Measurements from ENCODE around the gene CUEDC1.

CUEDC1 gene

GRCh38 chr17:57906910-57907309 lies 48.3 kb downstream of the CUEDC1 start:
- no peak for DNase-seq
- Mint-ChIP-seq H3K27ac (no peak overlapping the region), H3K4me1 (peaks cover 14% of the 10 kb centered on the region), H3K9me3 (no peaks in the 10 kb centered on the region), H3K4me3 (no peak overlapping the region), H3K27me3 (peaks cover 7% of the 10 kb centered on the region)
- ATAC-seq: no peak

GRCh38 chr17:57905875-57906455 lies 49.2 kb downstream of the CUEDC1 start:
- no peak for ATAC-seq
- H3K27me3 Mint-ChIP-seq: peaks cover 7% of the 10 kb centered on the region
- no peak for DNase-seq
- H3K27ac Mint-ChIP-seq: no peak overlapping the region
- no peaks in the 10 kb centered on the region for H3K9me3 Mint-ChIP-seq
- peaks cover 14% of the 10 kb centered on the region for H3K4me1 Mint-ChIP-seq
- H3K4me3 Mint-ChIP-seq: no peak overlapping the region

- ATAC-seq: no peak
- no peak for DNase-seq
- peaks cover 7% of the 10 kb centered on the region for H3K27me3 Mint-ChIP-seq
- peaks cover 14% of the 10 kb centered on the region for H3K4me1 Mint-ChIP-seq
- H3K9me3 Mint-ChIP-seq: no peaks in the 10 kb centered on the region
- H3K4me3 Mint-ChIP-seq: no peak overlapping the region
- H3K27ac Mint-ChIP-seq: no peak overlapping the region
These were observed 51.3 kb downstream of the CUEDC1 start for GRCh38 chr17:57903961-57904360.

GRCh38 chr17:57902800-57903759 lies 52.1 kb downstream of the CUEDC1 start:
- no peak overlapping the region for H3K4me3 Mint-ChIP-seq
- peak overlapping the region in 1 of 2 donors; percentile 36 for H3K27ac Mint-ChIP-seq
- H3K4me1 Mint-ChIP-seq: peaks cover 14% of the 10 kb centered on the region
- H3K9me3 Mint-ChIP-seq: no peaks in the 10 kb centered on the region
- ATAC-seq: peak; percentile 66
- no peak for DNase-seq
- peaks cover 7% of the 10 kb centered on the region for H3K27me3 Mint-ChIP-seq

- Mint-ChIP-seq H3K4me1 (peaks cover 14% of the 10 kb centered on the region), H3K27me3 (peaks cover 6% of the 10 kb centered on the region), H3K27ac (no peak overlapping the region), H3K4me3 (no peak overlapping the region), H3K9me3 (no peaks in the 10 kb centered on the region)
- DNase-seq (no peak), ATAC-seq (no peak)
These were observed 53.0 kb downstream of the CUEDC1 start for GRCh38 chr17:57902117-57902799.

GRCh38 chr17:57900991-57901743 lies 54.0 kb downstream of the CUEDC1 start:
- Mint-ChIP-seq H3K9me3 (no peaks in the 10 kb centered on the region), H3K4me1 (peaks cover 14% of the 10 kb centered on the region), H3K4me3 (no peak overlapping the region), H3K27ac (no peak overlapping the region), H3K27me3 (no peaks in the 10 kb centered on the region)
- ATAC-seq (no peak), DNase-seq (no peak)

- DNase-seq: no peak
- Mint-ChIP-seq H3K4me3 (no peak overlapping the region), H3K4me1 (peaks cover 14% of the 10 kb centered on the region), H3K9me3 (no peaks in the 10 kb centered on the region), H3K27me3 (no peaks in the 10 kb centered on the region), H3K27ac (no peak overlapping the region)
- ATAC-seq: no peak
These were observed 55.4 kb downstream of the CUEDC1 start for GRCh38 chr17:57899822-57900221.

GRCh38 chr17:57899391-57899790 lies 55.8 kb downstream of the CUEDC1 start:
- ATAC-seq (no peak), DNase-seq (no peak)
- peaks cover 14% of the 10 kb centered on the region for H3K4me1 Mint-ChIP-seq
- H3K9me3 Mint-ChIP-seq: no peaks in the 10 kb centered on the region
- H3K27ac Mint-ChIP-seq: peak overlapping the region in 1 of 2 donors; percentile 40
- H3K27me3 Mint-ChIP-seq: no peaks in the 10 kb centered on the region
- no peak overlapping the region for H3K4me3 Mint-ChIP-seq

- no peak overlapping the region for H3K27ac Mint-ChIP-seq
- no peak overlapping the region for H3K4me3 Mint-ChIP-seq
- H3K4me1 Mint-ChIP-seq: peaks cover 11% of the 10 kb centered on the region
- DNase-seq (no peak), ATAC-seq (no peak)
- H3K9me3 Mint-ChIP-seq: no peaks in the 10 kb centered on the region
- H3K27me3 Mint-ChIP-seq: no peaks in the 10 kb centered on the region
These were observed 56.5 kb downstream of the CUEDC1 start for GRCh38 chr17:57898487-57899311.

- no peaks in the 10 kb centered on the region for H3K9me3 Mint-ChIP-seq
- no peak for DNase-seq
These were observed 59.7 kb downstream of the CUEDC1 start for GRCh38 chr17:57895382-57896060.

GRCh38 chr17:57894848-57895247 lies 60.4 kb downstream of the CUEDC1 start:
- Mint-ChIP-seq H3K27me3 (peaks cover 7% of the 10 kb centered on the region), H3K27ac (no peak overlapping the region), H3K4me1 (peaks cover 4% of the 10 kb centered on the region), H3K4me3 (no peak overlapping the region), H3K9me3 (no peaks in the 10 kb centered on the region)
- ATAC-seq (no peak), DNase-seq (no peak)

More at GRCh38 chr17:57895382-57896060, 59.7 kb downstream of the CUEDC1 start:
- no peak for ATAC-seq
- H3K27ac Mint-ChIP-seq: no peak overlapping the region
- H3K27me3 Mint-ChIP-seq: peaks cover 7% of the 10 kb centered on the region
- H3K4me3 Mint-ChIP-seq: no peak overlapping the region
- peaks cover 4% of the 10 kb centered on the region for H3K4me1 Mint-ChIP-seq

GRCh38 chr17:57892820-57893595 lies 62.2 kb downstream of the CUEDC1 start:
- H3K27ac Mint-ChIP-seq: no peak overlapping the region
- ATAC-seq: peak; percentile 19
- no peak for DNase-seq
- no peak overlapping the region for H3K4me3 Mint-ChIP-seq
- no peaks in the 10 kb centered on the region for H3K9me3 Mint-ChIP-seq
- peaks cover 7% of the 10 kb centered on the region for H3K27me3 Mint-ChIP-seq
- H3K4me1 Mint-ChIP-seq: peaks cover 4% of the 10 kb centered on the region

GRCh38 chr17:57892146-57892819 lies 62.9 kb downstream of the CUEDC1 start:
- H3K9me3 Mint-ChIP-seq: no peaks in the 10 kb centered on the region
- H3K4me1 Mint-ChIP-seq: peaks cover 4% of the 10 kb centered on the region
- DNase-seq (peak; percentile 75 to 76), ATAC-seq (peak; percentile 87)
- no peak overlapping the region for H3K27ac Mint-ChIP-seq
- H3K4me3 Mint-ChIP-seq: no peak overlapping the region
- peaks cover 7% of the 10 kb centered on the region for H3K27me3 Mint-ChIP-seq
